Astrocyte (in vitro differentiated cells and primary cell): Measurements from ENCODE around the gene KRTAP17-1. TPM values are rescaled to one million over a fixed set of nuclear protein-coding genes. Genes with fewer than 3 reads are reported as not detected.

Experiments
- DNase-seq: peaks from one replicate; pipeline ENCODE4 v3.0.0-alpha.2; 2010; ENCODE audit warnings: low read depth
- FAIRE-seq: peaks from 2 replicates; lab custom pipeline; 2011; peaks lifted over from hg19 to GRCh38; lab: Jason Lieb, UNC
- H2AFZ ChIP-seq: 2 replicates; pipeline ENCODE4 v1.6.0; 2012; ENCODE audit warnings: low read depth, low read length, inconsistent platforms
- H3K27ac ChIP-seq: 2 replicates; pipeline ENCODE4 v1.5.1; 2011; ENCODE audit warnings: low read depth, low read length, inconsistent platforms
- H3K27me3 ChIP-seq: 2 replicates; pipeline ENCODE4 v1.6.0; 2011; ENCODE audit warnings: low read length, inconsistent platforms; ENCODE audit not compliant: insufficient read depth
- H3K36me3 ChIP-seq: 2 replicates; pipeline ENCODE4 v1.5.1; 2011; ENCODE audit warnings: low read length, inconsistent platforms; ENCODE audit not compliant: insufficient read depth
- H3K4me1 ChIP-seq: 2 replicates; pipeline ENCODE4 v1.5.1; 2011; ENCODE audit warnings: low read length, inconsistent platforms; ENCODE audit not compliant: insufficient read depth
- H3K4me2 ChIP-seq: 2 replicates; pipeline ENCODE4 v1.6.0; 2012; ENCODE audit warnings: low read length, inconsistent platforms
- H3K4me3 ChIP-seq: 2 replicates; pipeline ENCODE4 v1.5.1; 2011; ENCODE audit warnings: low read depth, mild to moderate bottlenecking, low read length, inconsistent platforms; ENCODE audit not compliant: insufficient read depth
- H3K79me2 ChIP-seq: 2 replicates; pipeline ENCODE4 v1.6.0; 2012; ENCODE audit warnings: mild to moderate bottlenecking, low read length, inconsistent platforms; ENCODE audit not compliant: insufficient read depth
- H3K9ac ChIP-seq: 2 replicates; pipeline ENCODE4 v1.6.0; 2012; ENCODE audit warnings: mild to moderate bottlenecking, low read length, inconsistent platforms
- H3K9me3 ChIP-seq: 2 replicates; pipeline ENCODE4 v1.5.1; 2012; ENCODE audit warnings: low read depth, mild to moderate bottlenecking, low read length, inconsistent platforms; ENCODE audit not compliant: insufficient read depth
- H4K20me1 ChIP-seq: 2 replicates; pipeline ENCODE4 v1.6.0; 2012; ENCODE audit warnings: low read length, inconsistent platforms; ENCODE audit not compliant: insufficient read depth
- H3K27ac Mint-ChIP-seq: one replicate; pipeline ENCODE4 v1.8.0; 2021; ENCODE audit warnings: mild to moderate bottlenecking, mixed read lengths; ENCODE audit not compliant: unreplicated experiment
- H3K27me3 Mint-ChIP-seq: one replicate; pipeline ENCODE4 v1.8.0; 2021; ENCODE audit warnings: low read depth, mixed read lengths; ENCODE audit not compliant: unreplicated experiment
- H3K36me3 Mint-ChIP-seq: one replicate; pipeline ENCODE4 v1.8.0; 2021; ENCODE audit warnings: low read depth, mixed read lengths; ENCODE audit not compliant: unreplicated experiment
- H3K4me1 Mint-ChIP-seq: one replicate; pipeline ENCODE4 v1.8.0; 2021; ENCODE audit warnings: low read depth, mixed read lengths; ENCODE audit not compliant: unreplicated experiment
- H3K4me3 Mint-ChIP-seq: one replicate; pipeline ENCODE4 v1.8.0; 2021; ENCODE audit warnings: mild to moderate bottlenecking, moderate library complexity, mixed read lengths; ENCODE audit not compliant: unreplicated experiment
- H3K9me3 Mint-ChIP-seq: one replicate; pipeline ENCODE4 v1.8.0; 2021; ENCODE audit warnings: mild to moderate bottlenecking, mixed read lengths; ENCODE audit not compliant: unreplicated experiment
- EZH2 ChIP-seq: IDR thresholded peaks from 2 replicates; pipeline ENCODE4 v1.6.1; 2012; ENCODE audit warnings: mild to moderate bottlenecking, low read length, inconsistent platforms; ENCODE audit not compliant: insufficient read depth
- total RNA-seq: library from RNA; stranded (reverse); gene quantifications from 2 replicates; pipeline ENCODE4 v1.2.1, GENCODE V29; 2021
- TF ChIP-seq, protein P1 (sequence below): IDR thresholded peaks from 2 replicates; pipeline ENCODE4 v1.5.1; 2011; ENCODE audit warnings: low read depth, mild to moderate bottlenecking, inconsistent platforms, low read length, moderate library complexity; ENCODE audit not compliant: insufficient read depth

KRTAP17-1 gene
- total RNA-seq, 1 donor from 2014 or later = not detected

DNA sequence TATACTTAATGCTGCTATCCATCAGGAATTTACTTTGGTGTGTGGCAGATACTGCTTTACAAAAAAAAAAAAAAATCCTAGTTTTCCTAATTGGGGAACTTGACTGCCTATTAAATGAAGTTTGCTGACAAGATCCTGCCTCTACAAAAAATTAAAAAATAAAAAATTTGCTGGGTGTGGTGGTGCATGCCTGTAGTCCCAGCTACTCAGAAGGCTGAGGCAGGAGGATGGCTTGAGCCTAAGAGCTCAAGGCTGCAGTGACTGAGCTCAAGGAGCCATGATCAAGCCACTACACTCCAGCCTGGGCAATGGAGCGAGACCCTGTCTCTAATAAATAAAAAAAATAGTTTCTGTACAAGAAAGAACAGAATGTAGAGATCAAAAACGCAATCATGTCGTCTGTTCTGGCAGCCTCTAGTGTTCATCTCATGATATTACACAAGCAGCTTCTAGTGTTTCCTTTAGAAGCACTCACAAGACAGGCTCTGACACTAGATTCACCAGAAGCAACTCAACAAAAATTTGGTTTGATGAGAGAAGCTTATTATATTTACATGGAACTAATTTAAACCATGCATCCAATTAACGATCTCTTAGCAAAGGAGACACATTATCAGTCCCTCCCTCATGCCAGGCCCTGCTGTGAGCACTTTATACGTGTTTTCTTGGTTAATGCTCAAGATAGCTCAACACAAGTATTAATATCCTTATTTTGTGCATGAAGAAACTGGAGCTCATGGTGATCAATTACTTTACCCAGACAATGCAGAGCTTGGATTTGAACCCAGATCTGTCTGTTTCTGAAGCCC is 6.8 kb upstream of the KRTAP17-1 start:
- peaks cover 3% of the 10 kb centered on the region for H3K36me3 Mint-ChIP-seq
- no peak overlapping the region for H3K27ac Mint-ChIP-seq
- H3K4me2 ChIP-seq = no peak overlapping the region
- no peak overlapping the region for H3K4me3 ChIP-seq
- no peak overlapping the region for H3K9ac ChIP-seq
- H3K4me1 ChIP-seq = no peaks in the 10 kb centered on the region
- DNase-seq (peak; percentile 55), FAIRE-seq (peak; percentile 73)
- H3K36me3 ChIP-seq = no peaks in the 10 kb centered on the region
- H2AFZ ChIP-seq = peak overlapping the region; percentile 19
- H3K9me3 ChIP-seq = no peaks in the 10 kb centered on the region
- H3K27ac ChIP-seq = no peak overlapping the region
- H3K4me3 Mint-ChIP-seq = no peak overlapping the region
- no peaks in the 10 kb centered on the region for H4K20me1 ChIP-seq
- H3K9me3 Mint-ChIP-seq = peaks cover 9% of the 10 kb centered on the region
- H3K79me2 ChIP-seq = no peaks in the 10 kb centered on the region
- TF ChIP-seq EZH2 = no peak
- TF ChIP-seq, protein P1, sequence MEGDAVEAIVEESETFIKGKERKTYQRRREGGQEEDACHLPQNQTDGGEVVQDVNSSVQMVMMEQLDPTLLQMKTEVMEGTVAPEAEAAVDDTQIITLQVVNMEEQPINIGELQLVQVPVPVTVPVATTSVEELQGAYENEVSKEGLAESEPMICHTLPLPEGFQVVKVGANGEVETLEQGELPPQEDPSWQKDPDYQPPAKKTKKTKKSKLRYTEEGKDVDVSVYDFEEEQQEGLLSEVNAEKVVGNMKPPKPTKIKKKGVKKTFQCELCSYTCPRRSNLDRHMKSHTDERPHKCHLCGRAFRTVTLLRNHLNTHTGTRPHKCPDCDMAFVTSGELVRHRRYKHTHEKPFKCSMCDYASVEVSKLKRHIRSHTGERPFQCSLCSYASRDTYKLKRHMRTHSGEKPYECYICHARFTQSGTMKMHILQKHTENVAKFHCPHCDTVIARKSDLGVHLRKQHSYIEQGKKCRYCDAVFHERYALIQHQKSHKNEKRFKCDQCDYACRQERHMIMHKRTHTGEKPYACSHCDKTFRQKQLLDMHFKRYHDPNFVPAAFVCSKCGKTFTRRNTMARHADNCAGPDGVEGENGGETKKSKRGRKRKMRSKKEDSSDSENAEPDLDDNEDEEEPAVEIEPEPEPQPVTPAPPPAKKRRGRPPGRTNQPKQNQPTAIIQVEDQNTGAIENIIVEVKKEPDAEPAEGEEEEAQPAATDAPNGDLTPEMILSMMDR = peak; percentile 97
- peaks cover 2% of the 10 kb centered on the region for H3K27me3 Mint-ChIP-seq
- H3K27me3 ChIP-seq = no peaks in the 10 kb centered on the region
- H3K4me1 Mint-ChIP-seq = no peaks in the 10 kb centered on the region

DNA sequence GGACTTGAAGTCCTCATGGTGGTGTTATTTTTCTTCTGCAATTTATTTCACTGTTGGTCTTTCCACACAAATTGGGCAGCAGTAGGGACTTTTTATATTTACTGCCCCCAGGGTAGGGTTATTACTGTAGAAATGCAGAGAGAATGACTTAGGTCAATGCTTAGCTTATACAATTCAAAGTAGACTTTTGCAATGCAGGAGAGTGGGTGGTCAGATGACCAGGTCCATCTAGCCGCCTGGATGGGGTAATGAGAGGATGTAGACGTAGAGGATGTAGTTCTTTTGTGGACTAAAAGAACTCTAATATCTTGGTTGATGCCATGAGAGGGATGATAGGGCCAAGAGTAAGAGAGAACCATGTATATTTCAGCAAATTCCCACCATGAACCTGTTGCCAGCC is 2.7 kb upstream of the KRTAP17-1 start:
- Histone ChIP-seq H3K36me3 (no peaks in the 10 kb centered on the region), H3K79me2 (no peaks in the 10 kb centered on the region), H2AFZ (no peak overlapping the region), H3K4me2 (no peak overlapping the region), H3K9ac (no peak overlapping the region), H3K4me3 (no peak overlapping the region), H3K9me3 (no peaks in the 10 kb centered on the region), H4K20me1 (no peaks in the 10 kb centered on the region), H3K27ac (no peak overlapping the region), H3K4me1 (no peaks in the 10 kb centered on the region), H3K27me3 (no peaks in the 10 kb centered on the region)
- H3K27ac Mint-ChIP-seq = no peak overlapping the region
- TF ChIP-seq EZH2 = no peak
- TF ChIP-seq, protein P1 = no peak
- peaks cover 3% of the 10 kb centered on the region for H3K36me3 Mint-ChIP-seq
- peaks cover 15% of the 10 kb centered on the region for H3K27me3 Mint-ChIP-seq
- peaks cover 9% of the 10 kb centered on the region for H3K9me3 Mint-ChIP-seq
- DNase-seq (no peak), FAIRE-seq (no peak)
- H3K4me3 Mint-ChIP-seq = no peak overlapping the region
- H3K4me1 Mint-ChIP-seq = no peaks in the 10 kb centered on the region

DNA sequence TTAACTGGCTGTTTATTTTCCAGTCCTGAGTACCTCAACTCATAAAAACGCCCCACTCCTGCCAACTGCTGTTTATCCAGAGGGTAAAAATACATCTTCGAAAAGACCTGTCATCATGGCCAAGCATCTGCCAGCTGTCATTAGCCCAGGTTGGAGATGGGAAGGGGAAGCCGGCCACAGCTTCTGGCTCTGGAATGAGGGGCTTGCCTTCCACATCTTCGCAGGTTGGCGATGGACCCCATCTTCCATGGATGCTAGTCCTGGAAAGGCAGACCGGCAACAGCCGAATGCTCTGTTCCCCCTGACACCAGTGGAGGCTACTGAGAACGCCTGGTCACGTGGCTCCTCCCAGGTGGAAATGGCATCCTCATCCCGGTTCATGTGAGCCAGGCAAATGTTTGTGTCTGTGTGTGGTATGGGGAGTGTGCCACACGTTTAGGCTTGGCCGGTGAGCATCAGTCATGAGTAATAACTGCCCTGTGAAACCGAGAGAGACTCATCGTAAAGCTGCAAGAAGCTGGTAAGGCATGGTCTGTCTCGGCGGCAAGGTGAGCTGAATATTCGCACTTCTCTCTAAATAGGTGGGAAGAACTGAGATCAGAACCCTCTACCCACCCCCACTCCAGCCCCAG is 420 bp upstream of the KRTAP17-1 start:
- Mint-ChIP-seq H3K9me3 (peaks cover 9% of the 10 kb centered on the region), H3K27ac (peak overlapping the region; percentile 41), H3K4me3 (no peak overlapping the region), H3K27me3 (peaks cover 26% of the 10 kb centered on the region), H3K36me3 (peaks cover 3% of the 10 kb centered on the region), H3K4me1 (no peaks in the 10 kb centered on the region)
- Histone ChIP-seq H4K20me1 (no peaks in the 10 kb centered on the region), H3K4me3 (no peak overlapping the region), H3K79me2 (no peaks in the 10 kb centered on the region), H3K4me1 (no peaks in the 10 kb centered on the region), H3K27ac (no peak overlapping the region), H3K9ac (no peak overlapping the region), H3K4me2 (no peak overlapping the region), H3K9me3 (no peaks in the 10 kb centered on the region), H3K27me3 (no peaks in the 10 kb centered on the region), H3K36me3 (no peaks in the 10 kb centered on the region), H2AFZ (no peak overlapping the region)
- TF ChIP-seq, protein P1 = no peak
- DNase-seq (no peak), FAIRE-seq (no peak)
